Pancreas (tissue), 10 donors: ENCODE results near the gene RPL36A. TPM values are rescaled to one million over a fixed set of nuclear protein-coding genes. Genes with fewer than 3 reads are reported as not detected.
A peak's percentile ranks its signal among the peaks of the same experiment; 100 is the strongest.

Source experiments
- ATAC-seq, 4 donors: fragments of 200-7000 bp; cut with Tn5 transposase; one replicate each; pipeline versions ENCODE4 v1.8.0 to v1.9.1; 2020; ENCODE audit warnings: mild to moderate bottlenecking in 4 of 4, moderate library complexity in 4 of 4
- DNase-seq, 6 donors: peaks; one replicate each; pipeline ENCODE4 v3.0.0-alpha.2; 2020
- FAIRE-seq: peaks from 2 replicates; lab custom pipeline; 2012; peaks lifted over from hg19 to GRCh38; lab: Jason Lieb, UNC
- H3K27ac ChIP-seq, 4 donors: fragments of 200-600 bp; sonication (generic); 1 replicate in 3 of 4; 2 replicates in 1 of 4; pipeline versions ENCODE4 v1.5.0 to v1.8.0; 2020
- H3K27me3 ChIP-seq, 4 donors: fragments of 200-600 bp; one replicate each; pipeline ENCODE4 v1.8.0; 2021
- H3K36me3 ChIP-seq, 3 donors: fragments of 200-600 bp; sonication (generic) in 1 of 3; one replicate each; pipeline versions ENCODE4 v1.5.0 to v1.8.0; 2020 to 2021
- H3K4me1 ChIP-seq, 3 donors: fragments of 200-600 bp; one replicate each; pipeline ENCODE4 v1.8.0; 2021
- H3K4me3 ChIP-seq, 4 donors: fragments of 200-600 bp; sonication (generic) in 2 of 4; one replicate each; pipeline versions ENCODE4 v1.5.0 to v1.8.0; 2020 to 2021
- H3K9me3 ChIP-seq, 4 donors: fragments of 200-600 bp; one replicate each; pipeline ENCODE4 v1.8.0; 2021
- CTCF ChIP-seq, 4 donors: fragments of 200-600 bp; sonication (generic) in 3 of 4; IDR thresholded peaks; one replicate each; pipeline versions ENCODE4 v1.5.0 to v1.8.0; 2021; ENCODE audit warnings: antibody characterized with exemption in 4 of 4
- WGBS, 2 donors: extraction: QIAGEN DNeasy Blood & Tissue Kit; methylation state at CpG; one replicate each; pipeline ENCODE4 v1.1.7; 2013; 5-methylcytosine and 5-hydroxymethylcytosine counted together
- intact Hi-C, 3 donors: fragments of 100-400 bp; cut with DNase I; formaldehyde crosslinking; loops; one replicate each; pipeline versions ENCODE4 v1.11.1 to v1.14.2; 2022
- polyA plus RNA-seq, 2 donors: library from polyadenylated mRNA; stranded (reverse); fragments of 200-250 nt; gene quantifications; one replicate each; pipeline ENCODE4 v1.2.3, GENCODE V29; 2013
- total RNA-seq, 6 donors: library from RNA; stranded (reverse); fragmentation: NEBNext Ultra II Directional in 4 of 6; extraction: Animal tissue kit (Norgen Biotek cat#: 25700) in 4 of 6; gene quantifications; one replicate each; pipeline versions ENCODE4 v1.2.1 to v1.2.4, GENCODE V29; 2021 to 2023
- donor health status: healthy with polysubstance abuse.
- donor health status: DM: no; HTN: no; CAD: no; lungs with moderate emphysema.
- donor health status: DM: no; HTN: no; CAD: no.
- donor health status: control.
- donor health status: control.
- donor health status: Bipolar disorder and iron deficiency.
- donor health status: DM: yes; HTN: yes; CAD: no.
- donor health status: DM: no; HTN: no; CAD: no.
- donor health status: DM: no; HTN: no; CAD: no.
- donor health status: DM: yes; HTN: yes; CAD: no.

Gene RPL36A
- total and polyA plus RNA-seq, 8 donors: 78.4 to 1,515 (median 140) TPM

DNA sequence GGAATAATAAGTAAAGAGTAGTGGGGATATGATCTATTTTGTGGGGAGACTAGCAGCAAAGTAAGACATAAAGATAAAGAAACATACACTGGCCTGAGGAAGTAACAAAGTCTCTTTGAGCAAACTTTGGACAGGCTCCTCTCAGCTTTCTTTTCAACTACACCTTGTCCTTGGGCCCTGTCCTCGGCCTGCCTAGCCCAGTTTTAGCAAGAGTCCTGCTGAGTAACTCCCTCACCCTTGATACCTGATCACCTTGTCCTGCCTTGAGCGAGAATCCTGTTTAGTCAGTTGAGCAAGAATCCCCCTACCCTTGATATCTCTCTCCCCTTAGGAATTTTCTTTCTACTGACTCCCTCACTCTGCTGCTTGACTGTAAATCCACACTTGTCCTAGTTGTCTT, 28.7 kb downstream of the RPL36A start:
- no peak overlapping the region for H3K4me3 ChIP-seq
- H3K9me3 ChIP-seq: no peaks in the 10 kb centered on the region
- TF ChIP-seq CTCF (IDR thresholded peaks at IDR 0.05): no peak
- intact Hi-C loops: no loop called here
- peaks cover 0 to 3% (median 0%) of the 10 kb centered on the region in 3 donors for H3K4me1 ChIP-seq
- H3K27me3 ChIP-seq: no peaks in the 10 kb centered on the region
- no peak for DNase-seq
- FAIRE-seq: no peak
- no peaks in the 10 kb centered on the region for H3K36me3 ChIP-seq
- 42 to 43% methylated on average over 2 of the region's 2 CpGs for WGBS, 2 donors
- no peak overlapping the region for H3K27ac ChIP-seq
- no peak for ATAC-seq

DNA sequence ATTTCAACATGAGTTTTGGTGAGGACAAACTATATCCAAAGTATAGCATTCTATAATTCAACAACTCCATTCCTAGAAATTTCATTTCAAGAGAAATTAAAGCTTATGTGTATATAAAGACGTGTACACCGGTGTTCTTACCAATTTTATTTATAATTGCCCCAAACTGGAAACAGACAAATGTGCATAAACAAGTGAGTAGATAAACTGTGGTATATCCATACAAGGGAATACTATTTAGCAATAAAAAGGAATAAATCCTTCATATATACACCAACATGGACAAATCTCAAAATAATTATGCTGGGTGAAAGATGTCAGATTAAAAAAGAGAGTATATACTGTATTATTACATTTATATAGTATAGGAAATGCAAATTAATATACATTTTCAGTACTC, 37.1 kb downstream of the RPL36A start:
- FAIRE-seq: no peak
- H3K27me3 ChIP-seq: no peaks in the 10 kb centered on the region
- 75 to 96% methylated on average over 2 of the region's 2 CpGs for WGBS, 2 donors
- no peaks in the 10 kb centered on the region for H3K9me3 ChIP-seq
- no peak for ATAC-seq
- no peak for DNase-seq
- no peak overlapping the region for H3K27ac ChIP-seq
- no peaks in the 10 kb centered on the region for H3K36me3 ChIP-seq
- no peak overlapping the region for H3K4me3 ChIP-seq
- TF ChIP-seq CTCF (IDR thresholded peaks at IDR 0.05): no peak
- intact Hi-C loops: no loop called here
- no peaks in the 10 kb centered on the region for H3K4me1 ChIP-seq

DNA sequence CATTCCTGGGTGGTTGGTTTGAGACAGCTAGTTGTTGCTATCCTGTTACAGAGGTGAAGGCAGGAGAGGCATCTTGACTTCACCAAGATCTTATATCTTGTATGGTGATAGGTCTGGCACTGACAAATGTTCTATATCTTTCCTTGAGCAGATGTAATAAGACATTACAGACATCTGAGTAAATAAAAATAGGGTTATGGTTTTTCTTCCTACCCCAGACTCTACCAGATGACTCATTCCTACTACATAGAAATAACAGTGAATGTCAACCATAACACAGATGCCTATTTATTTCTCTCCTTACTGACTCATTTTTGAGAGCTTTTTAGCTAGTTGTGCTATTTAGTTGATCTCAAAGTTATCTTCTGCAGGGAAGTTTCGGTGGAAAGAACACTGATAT, 39.1 kb downstream of the RPL36A start:
- intact Hi-C loops: no loop called here
- whole genome bisulfite sequencing, 2 donors: 59 to 81% methylated on average over 1 of the region's 1 CpG
- no peak for TF ChIP-seq CTCF (IDR thresholded peaks at IDR 0.05)
- no peak overlapping the region for H3K4me3 ChIP-seq
- H3K36me3 ChIP-seq: no peaks in the 10 kb centered on the region
- FAIRE-seq (no peak), DNase-seq (no peak), ATAC-seq (no peak)
- no peaks in the 10 kb centered on the region for H3K9me3 ChIP-seq
- H3K27me3 ChIP-seq: no peaks in the 10 kb centered on the region
- no peaks in the 10 kb centered on the region for H3K4me1 ChIP-seq
- no peak overlapping the region for H3K27ac ChIP-seq

DNA sequence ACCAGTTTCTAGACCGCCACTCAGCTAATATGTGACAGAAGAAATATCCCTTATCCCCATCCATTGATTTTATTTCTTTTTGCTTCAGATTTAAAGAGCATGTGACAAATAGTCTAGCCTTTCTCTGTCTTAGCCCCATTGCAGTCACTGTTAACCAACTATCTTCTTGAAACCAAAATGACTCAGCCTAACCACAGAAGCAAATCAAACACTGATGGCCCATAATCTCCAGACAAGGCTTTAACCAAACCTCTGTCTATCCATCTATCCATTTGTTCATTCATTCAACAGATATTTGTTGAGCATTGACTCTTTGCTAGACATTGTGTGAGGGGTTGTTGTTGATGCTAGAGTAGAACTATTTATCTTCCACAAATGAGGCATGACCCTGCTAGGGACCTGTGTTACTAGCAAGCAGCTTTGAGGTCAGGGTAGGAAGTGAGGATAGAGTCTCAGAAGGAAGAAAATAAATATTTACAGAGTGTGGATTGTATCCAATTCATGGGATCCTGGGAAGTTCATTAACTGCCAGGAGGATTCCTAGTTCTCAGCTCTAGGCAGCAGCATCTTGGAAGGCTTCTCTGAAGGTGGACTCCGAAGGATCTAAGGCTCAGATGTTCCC, 39.8 kb downstream of the RPL36A start:
- no peak for TF ChIP-seq CTCF (IDR thresholded peaks at IDR 0.05)
- Histone ChIP-seq H3K27me3 (no peaks in the 10 kb centered on the region), H3K4me3 (no peak overlapping the region), H3K9me3 (no peaks in the 10 kb centered on the region), H3K4me1 (no peaks in the 10 kb centered on the region), H3K36me3 (no peaks in the 10 kb centered on the region), H3K27ac (no peak overlapping the region)
- ATAC-seq: peak in 2 of 4 donors; percentile 48 to 59
- DNase-seq: no peak
- FAIRE-seq: no peak
- 78 to 85% methylated on average over 2 of the region's 2 CpGs for WGBS, 2 donors
- intact Hi-C loops: no loop called here

DNA sequence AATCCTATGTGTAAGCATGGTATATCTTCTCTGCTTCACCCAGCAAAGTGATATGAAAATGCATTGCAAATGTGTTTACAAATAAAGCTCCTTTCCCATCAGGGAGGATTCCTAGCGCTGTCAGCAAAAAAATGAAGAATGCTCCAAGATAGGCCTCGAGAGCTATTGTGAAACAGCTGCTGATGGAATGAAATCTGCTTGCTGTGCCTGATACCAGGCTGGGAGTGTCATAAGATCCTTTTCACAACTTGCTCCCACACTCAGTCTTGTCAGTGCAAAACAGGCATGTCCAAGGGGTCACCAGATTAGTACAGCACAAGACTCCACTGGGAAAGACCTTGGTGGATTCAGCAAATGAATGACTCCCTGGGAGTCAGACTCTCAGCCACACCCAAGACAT, 51.3 kb downstream of the RPL36A start:
- intact Hi-C loops: no loop called here
- DNase-seq (no peak), ATAC-seq (no peak), FAIRE-seq (no peak)
- TF ChIP-seq CTCF (IDR thresholded peaks at IDR 0.05): no peak
- H3K9me3 ChIP-seq: no peaks in the 10 kb centered on the region
- H3K27ac ChIP-seq: no peak overlapping the region
- no peaks in the 10 kb centered on the region for H3K4me1 ChIP-seq
- H3K4me3 ChIP-seq: no peak overlapping the region
- no peaks in the 10 kb centered on the region for H3K36me3 ChIP-seq
- 88 to 94% methylated on average over 2 of the region's 2 CpGs for WGBS, 2 donors
- H3K27me3 ChIP-seq: no peaks in the 10 kb centered on the region

Other genes starting within 250 kb of the RPL36A start
- under 1 TPM in 3 of 6 donors, not detected in 3; 0.06 to 0.31 (median 0.06) TPM for gene DRP2, start 171.2 kb upstream of the RPL36A start, total RNA-seq
- gene DRP2, start 171.2 kb upstream of the RPL36A start, polyA plus RNA-seq: under 1 TPM; 0.02 to 0.04 TPM
- under 1 TPM in 1 of 6 donors, not detected in 5; 0.08 TPM for gene TAF7L, start 99.7 kb upstream of the RPL36A start, total RNA-seq
- under 1 TPM in 1 of 2 donors, not detected in 1; 0.05 TPM for gene TAF7L, start 99.7 kb upstream of the RPL36A start, polyA plus RNA-seq
- 1 to 10 TPM; 2.7 to 6.5 (median 5.7) TPM for gene TIMM8A, start 42.3 kb upstream of the RPL36A start, total RNA-seq
- gene TIMM8A, start 42.3 kb upstream of the RPL36A start, polyA plus RNA-seq: 1 to 10 TPM; 2.0 to 3.2 TPM
- 1 to 10 TPM in 3 of 6 donors, under 1 TPM in 3; 0.43 to 5.6 (median 0.97) TPM for gene BTK, start 4.8 kb upstream of the RPL36A start, total RNA-seq
- gene BTK, start 4.8 kb upstream of the RPL36A start, polyA plus RNA-seq: 1 to 10 TPM in 1 of 2 donors, under 1 TPM in 1; 0.53 to 1.7 TPM
- 10 to 100 TPM in 1 of 6 donors, 1 to 10 TPM in 5; 5.1 to 12.8 (median 7.3) TPM for gene GLA, start 16.9 kb downstream of the RPL36A start, total RNA-seq
- gene GLA, start 16.9 kb downstream of the RPL36A start, polyA plus RNA-seq: 10 to 100 TPM; 11.2 to 20.5 TPM
- gene HNRNPH2, start 17.2 kb downstream of the RPL36A start, total RNA-seq: 10 to 100 TPM; 15.0 to 32.8 (median 23.3) TPM
- gene HNRNPH2, start 17.2 kb downstream of the RPL36A start, polyA plus RNA-seq: 10 to 100 TPM; 16.2 to 42.5 TPM
- gene ARMCX4, start 94.4 kb downstream of the RPL36A start, total RNA-seq: 1 to 10 TPM; 3.2 to 9.4 (median 6.4) TPM
- 10 to 100 TPM; 11.9 to 13.5 TPM for gene ARMCX4, start 94.4 kb downstream of the RPL36A start, polyA plus RNA-seq
- gene ARMCX1, start 159.5 kb downstream of the RPL36A start, total RNA-seq: 10 to 100 TPM in 2 of 6 donors, 1 to 10 TPM in 4; 5.2 to 14.2 (median 9.7) TPM
- 10 to 100 TPM in 1 of 2 donors, 1 to 10 TPM in 1; 9.0 to 16.8 TPM for gene ARMCX1, start 159.5 kb downstream of the RPL36A start, polyA plus RNA-seq
- gene ARMCX6, start 227.0 kb downstream of the RPL36A start, total RNA-seq: 10 to 100 TPM; 20.9 to 33.0 (median 26.0) TPM
- gene ARMCX6, start 227.0 kb downstream of the RPL36A start, polyA plus RNA-seq: 10 to 100 TPM; 15.7 to 34.5 TPM
- 10 to 100 TPM; 35.9 to 49.9 (median 42.3) TPM for gene ARMCX3, start 232.1 kb downstream of the RPL36A start, total RNA-seq
- 10 to 100 TPM; 37.4 to 48.7 TPM for gene ARMCX3, start 232.1 kb downstream of the RPL36A start, polyA plus RNA-seq